BLaER1 (cell line): Measurements from ENCODE around the gene KLK15.

ENCODE experiments used
- H3K27ac ChIP-seq: shearing (Covaris generic); formaldehyde crosslinking; 2 replicates; pipeline ENCODE4 v1.8.1; 2022
- H3K27me3 ChIP-seq: shearing (Covaris generic); formaldehyde crosslinking; 2 replicates; pipeline ENCODE4 v1.8.1; 2022
- H3K36me3 ChIP-seq: shearing (Covaris generic); formaldehyde crosslinking; 2 replicates; pipeline ENCODE4 v1.8.1; 2022
- H3K4me1 ChIP-seq: shearing (Covaris generic); formaldehyde crosslinking; 2 replicates; pipeline ENCODE4 v1.8.1; 2022
- H3K4me2 ChIP-seq: shearing (Covaris generic); formaldehyde crosslinking; 2 replicates; pipeline ENCODE4 v1.8.1; 2022
- H3K4me3 ChIP-seq: shearing (Covaris generic); formaldehyde crosslinking; 2 replicates; pipeline ENCODE4 v1.8.1; 2022
- H3K9ac ChIP-seq: shearing (Covaris generic); formaldehyde crosslinking; 2 replicates; pipeline ENCODE4 v1.8.1; 2022
- H3K9me3 ChIP-seq: shearing (Covaris generic); formaldehyde crosslinking; 2 replicates; pipeline ENCODE4 v1.8.1; 2022
- H4K20me1 ChIP-seq: shearing (Covaris generic); formaldehyde crosslinking; 2 replicates; pipeline ENCODE4 v1.8.1; 2022
- Cebpa-rat ChIP-seq: shearing (Covaris generic); IDR thresholded peaks from 2 replicates; pipeline ENCODE4 v1.8.1; 2022

KLK15 gene

GRCh38 chr19:50779504-50780457, 53.6 kb downstream of the KLK15 start:
- peaks cover 82% of the 10 kb centered on the region for H3K27me3 ChIP-seq
- peaks cover 66% of the 10 kb centered on the region for H4K20me1 ChIP-seq
- H3K4me2 ChIP-seq = peak overlapping the region; percentile 48
- H3K27ac ChIP-seq = no peak overlapping the region
- H3K9me3 ChIP-seq = 0 out of 2 replicates have a peak, but pooled peaks cover 6% of the 10 kb centered on the region
- no peaks in the 10 kb centered on the region for H3K36me3 ChIP-seq
- no peak overlapping the region for H3K9ac ChIP-seq
- no peak overlapping the region for H3K4me3 ChIP-seq
- H3K4me1 ChIP-seq = peaks cover 55% of the 10 kb centered on the region
- no peak for TF ChIP-seq Cebpa-rat

- Histone ChIP-seq H3K4me3 (no peak overlapping the region), H3K4me1 (peaks cover 55% of the 10 kb centered on the region), H4K20me1 (peaks cover 66% of the 10 kb centered on the region), H3K27me3 (peaks cover 88% of the 10 kb centered on the region), H3K9me3 (0 out of 2 replicates have a peak, but pooled peaks cover 6% of the 10 kb centered on the region), H3K36me3 (no peaks in the 10 kb centered on the region), H3K9ac (no peak overlapping the region), H3K27ac (no peak overlapping the region), H3K4me2 (0 out of 2 replicates have a peak overlapping the region, but pooled peaks have one; percentile 89)
- TF ChIP-seq Cebpa-rat = no peak
Measured at GRCh38 chr19:50778906-50779430, 54.4 kb downstream of the KLK15 start.

GRCh38 chr19:50777830-50778303, 55.5 kb downstream of the KLK15 start:
- peaks cover 87% of the 10 kb centered on the region for H3K27me3 ChIP-seq
- peak overlapping the region; percentile 89 for H3K4me2 ChIP-seq
- peaks cover 60% of the 10 kb centered on the region for H4K20me1 ChIP-seq
- peaks cover 48% of the 10 kb centered on the region for H3K4me1 ChIP-seq
- no peak for TF ChIP-seq Cebpa-rat
- H3K9ac ChIP-seq = no peak overlapping the region
- H3K4me3 ChIP-seq = 0 out of 2 replicates have a peak overlapping the region, but pooled peaks have one; percentile 25
- H3K36me3 ChIP-seq = no peaks in the 10 kb centered on the region
- H3K27ac ChIP-seq = no peak overlapping the region
- H3K9me3 ChIP-seq = 0 out of 2 replicates have a peak, but pooled peaks cover 6% of the 10 kb centered on the region

GRCh38 chr19:50777261-50777660, 56.1 kb downstream of the KLK15 start:
- Histone ChIP-seq H3K27ac (no peak overlapping the region), H3K36me3 (no peaks in the 10 kb centered on the region), H3K4me3 (0 out of 2 replicates have a peak overlapping the region, but pooled peaks have one; percentile 25), H3K9me3 (0 out of 2 replicates have a peak, but pooled peaks cover 6% of the 10 kb centered on the region), H3K4me1 (peaks cover 42% of the 10 kb centered on the region), H4K20me1 (peaks cover 54% of the 10 kb centered on the region), H3K9ac (no peak overlapping the region), H3K4me2 (peak overlapping the region; percentile 89), H3K27me3 (peaks cover 81% of the 10 kb centered on the region)
- TF ChIP-seq Cebpa-rat = no peak

- Histone ChIP-seq H3K9me3 (0 out of 2 replicates have a peak, but pooled peaks cover 6% of the 10 kb centered on the region), H3K27me3 (peaks cover 69% of the 10 kb centered on the region), H3K4me2 (no peak overlapping the region), H3K4me1 (peaks cover 31% of the 10 kb centered on the region), H3K9ac (no peak overlapping the region), H4K20me1 (peaks cover 43% of the 10 kb centered on the region), H3K27ac (no peak overlapping the region), H3K36me3 (no peaks in the 10 kb centered on the region), H3K4me3 (no peak overlapping the region)
- TF ChIP-seq Cebpa-rat = no peak
Measured at GRCh38 chr19:50776131-50776530, 57.2 kb downstream of the KLK15 start.
